IMR-90 (cell line): ENCODE data around the gene ARPC5. TPM values are rescaled to one million over a fixed set of nuclear protein-coding genes. Genes with fewer than 3 reads are reported as not detected.

Source experiments
- ATAC-seq: fragments of 200-7000 bp; cut with Tn5 transposase; 2 replicates; pipeline ENCODE4 v1.9.1; 2020; ENCODE audit warnings: low read depth, mild to moderate bottlenecking, moderate library complexity
- BruUV-seq: library from RNA; stranded (reverse); fragments of 400-500 nt; replicated peaks from 2 replicates; lab custom pipeline; 2021; lab: Mats Ljungman, UMichigan
- CTCF ChIA-PET: fragments of 300-600 bp; formaldehyde crosslinking; extraction: SDS; loops from one replicate; lab custom pipeline; 2021; ENCODE audit warnings: antibody characterized with exemption; lab: Yijun Ruan, JAX
- POLR2A ChIA-PET: fragments of 300-600 bp; sonication (Branson Sonifier 250); formaldehyde crosslinking; loops from one replicate; lab custom pipeline; 2022; ENCODE audit warnings: antibody characterized with exemption; ENCODE audit not compliant: unreplicated experiment; lab: Charles Lee
- DNase-seq: peaks from one replicate; pipeline ENCODE4 v3.0.0; 2013
- H2AFZ ChIP-seq: replicated peaks from 2 replicates; pipeline ENCODE3; 2013; ENCODE audit warnings: low read length, mild to moderate bottlenecking; ENCODE audit not compliant: poor library complexity
- H2AK5ac ChIP-seq: 2 replicates; pipeline ENCODE4 v1.6.1; 2013; ENCODE audit warnings: low read depth, low read length, inconsistent platforms
- H2AK9ac ChIP-seq: replicated peaks from 2 replicates; pipeline ENCODE3; 2013; ENCODE audit warnings: mild to moderate bottlenecking, low read depth, low read length, moderate library complexity; ENCODE audit not compliant: poor library complexity
- H2BK120ac ChIP-seq: 2 replicates; pipeline ENCODE4 v1.6.1; 2013; ENCODE audit warnings: low read depth, low read length, inconsistent platforms
- H2BK15ac ChIP-seq: 3 replicates; pipeline ENCODE4 v1.6.1; 2013; ENCODE audit warnings: low read depth, low read length, inconsistent platforms
- H2BK20ac ChIP-seq: 2 replicates; pipeline ENCODE4 v1.6.1; 2013; ENCODE audit warnings: low read depth, mild to moderate bottlenecking, inconsistent platforms, low read length, moderate library complexity
- H2BK5ac ChIP-seq: 2 replicates; pipeline ENCODE4 v1.6.1; 2013; ENCODE audit warnings: mild to moderate bottlenecking, low read depth, low read length, inconsistent platforms; ENCODE audit not compliant: poor library complexity, severe bottlenecking
- H3K14ac ChIP-seq: replicated peaks from 2 replicates; pipeline ENCODE4 v1.6.1; 2013; ENCODE audit warnings: low read depth, low read length, inconsistent platforms
- H3K18ac ChIP-seq: 2 replicates; pipeline ENCODE4 v1.6.1; 2013; ENCODE audit warnings: low read depth, low read length, control low read depth
- H3K23ac ChIP-seq: 2 replicates; pipeline ENCODE4 v1.6.1; 2013; ENCODE audit warnings: low read depth, low read length, inconsistent platforms
- H3K27ac ChIP-seq: 2 replicates; pipeline ENCODE4 v1.5.1; 2013; ENCODE audit warnings: mild to moderate bottlenecking, control low read depth, low read length; ENCODE audit not compliant: insufficient read depth
- H3K27me3 ChIP-seq: 2 replicates; pipeline ENCODE4 v1.6.1; 2013; ENCODE audit warnings: low read length; ENCODE audit not compliant: control insufficient read depth, insufficient read depth
- H3K36me3 ChIP-seq: 2 replicates; pipeline ENCODE4 v1.6.1; 2013; ENCODE audit warnings: low read length, mixed read lengths; ENCODE audit not compliant: control insufficient read depth, insufficient read depth
- H3K4ac ChIP-seq: 2 replicates; pipeline ENCODE4 v1.6.1; 2013; ENCODE audit warnings: low read depth, low read length, inconsistent platforms
- H3K4me1 ChIP-seq: 2 replicates; pipeline ENCODE4 v1.6.1; 2013; ENCODE audit warnings: low read length, mixed read lengths; ENCODE audit not compliant: control insufficient read depth, insufficient read depth
- H3K4me2 ChIP-seq: 2 replicates; pipeline ENCODE4 v1.6.1; 2013; ENCODE audit warnings: low read depth, mild to moderate bottlenecking, control low read depth, low read length, moderate library complexity
- H3K4me3 ChIP-seq: 2 replicates; pipeline ENCODE4 v1.5.1; 2013; ENCODE audit warnings: low read depth, mild to moderate bottlenecking, control low read depth, low read length, moderate library complexity; ENCODE audit not compliant: insufficient read depth
- H3K56ac ChIP-seq: 2 replicates; pipeline ENCODE4 v1.6.1; 2013; ENCODE audit warnings: low read length, inconsistent platforms; ENCODE audit not compliant: insufficient read depth; ENCODE audit errors: extremely low read depth
- H3K79me1 ChIP-seq, 2 experiments: 2 replicates each; pipeline ENCODE4 v1.6.1; 2013; ENCODE audit warnings: low read length in 2 of 2, inconsistent platforms in 1 of 2, low read depth in 1 of 2
- H3K9ac ChIP-seq: 2 replicates; pipeline ENCODE4 v1.6.1; 2013; ENCODE audit warnings: low read depth, low read length, control low read depth
- H3K9me1 ChIP-seq: 2 replicates; pipeline ENCODE4 v1.6.1; 2013; ENCODE audit warnings: low read length, inconsistent platforms; ENCODE audit not compliant: insufficient read depth
- H3K9me3 ChIP-seq: 2 replicates; pipeline ENCODE4 v1.6.1; 2013; ENCODE audit warnings: low read length; ENCODE audit not compliant: control insufficient read depth, insufficient read depth
- H4K20me1 ChIP-seq: 2 replicates; pipeline ENCODE4 v1.6.1; 2013; ENCODE audit warnings: low read length, inconsistent platforms; ENCODE audit not compliant: insufficient read depth
- H4K5ac ChIP-seq: 2 replicates; pipeline ENCODE4 v1.6.1; 2013; ENCODE audit warnings: mild to moderate bottlenecking, low read depth, low read length, control low read depth
- H4K8ac ChIP-seq, 2 experiments: 2 replicates each; pipeline ENCODE4 v1.6.1; 2013; ENCODE audit warnings: low read depth in 2 of 2, low read length in 2 of 2, control low read depth in 1 of 2, inconsistent platforms in 1 of 2
- H4K91ac ChIP-seq: 2 replicates; pipeline ENCODE4 v1.6.1; 2013; ENCODE audit warnings: low read depth, low read length, inconsistent platforms; ENCODE audit not compliant: insufficient read depth
- CHD1 ChIP-seq: IDR thresholded peaks from 2 replicates; pipeline ENCODE4 v1.6.1; 2012; ENCODE audit warnings: low read depth, low read length, improper control_type of control experiment
- FOS ChIP-seq: fragments of 150-350 bp; IDR thresholded peaks from 2 replicates; pipeline ENCODE4 v1.6.1; 2016; ENCODE audit warnings: low read depth, low read length
- MAFK ChIP-seq: IDR thresholded peaks from 2 replicates; pipeline ENCODE4 v1.6.1; 2012; ENCODE audit warnings: low read depth, low read length, improper control_type of control experiment
- MAZ ChIP-seq: IDR thresholded peaks from 2 replicates; pipeline ENCODE4 v1.6.1; 2012; ENCODE audit warnings: low read depth, mild to moderate bottlenecking, low read length, improper control_type of control experiment, moderate library complexity, borderline replicate concordance
- MXI1 ChIP-seq: IDR thresholded peaks from 2 replicates; pipeline ENCODE4 v1.6.1; 2012; ENCODE audit warnings: low read depth, mild to moderate bottlenecking, low read length, moderate library complexity, borderline replicate concordance
- NFE2L2 ChIP-seq: fragments of 150-350 bp; IDR thresholded peaks from 2 replicates; pipeline ENCODE4 v1.6.1; 2016; ENCODE audit warnings: low read depth, mild to moderate bottlenecking, low read length
- WGBS, 2 experiments: methylation state at CpG; one replicate each; pipeline versions ENCODE4 v1.1.5 to v1.1.7; 2013; ENCODE audit warnings: missing lambda C conversion rate in 2 of 2; ENCODE audit not compliant: insufficient read length in 1 of 2; ENCODE audit errors: extremely low coverage in 2 of 2; 5-methylcytosine and 5-hydroxymethylcytosine counted together
- dilution Hi-C: fragments of 300-500 bp; cut with HindIII; formaldehyde crosslinking; loops from one replicate; pipeline ENCODE4 v1.14.3; 2018; ENCODE audit warnings: low sequenced_read_pairs; ENCODE audit not compliant: unreplicated experiment
- in situ Hi-C: fragments of 300-500 bp; cut with MboI; formaldehyde crosslinking; loops from 3 replicates; pipeline ENCODE4 v1.14.3; 2019; ENCODE audit warnings: low sequenced_read_pairs, inconsistent platforms, mixed read lengths
- intact Hi-C: fragments of 100-400 bp; cut with micrococcal nuclease; formaldehyde crosslinking; loops from 2 replicates; pipeline ENCODE4 v1.10.0; 2022
- polyA plus RNA-seq, 3 experiments: library from polyadenylated mRNA; depleted of rRNA; stranded (reverse); fragments of >200 nt; gene quantifications; 2 replicates each; pipeline ENCODE4 v1.2.3, GENCODE V29; 2012; ENCODE audit warnings: low replicate concordance in 1 of 3
- total RNA-seq: library from RNA; depleted of rRNA; stranded (reverse); fragments of >200 nt; gene quantifications from 2 replicates; pipeline ENCODE4 v1.2.3, GENCODE V29; 2012
- TF ChIP-seq, protein P1 (sequence below): conservative IDR thresholded peaks from 2 replicates; pipeline ENCODE4 v1.5.1; 2012; ENCODE audit warnings: mild to moderate bottlenecking, low read depth, low read length, improper control_type of control experiment
- TF ChIP-seq, protein P2 (sequence below): fragments of 150-350 bp; IDR thresholded peaks from 2 replicates; pipeline ENCODE4 v1.6.1; 2016; ENCODE audit warnings: low read depth, mild to moderate bottlenecking, low read length, moderate library complexity, borderline replicate concordance

ARPC5 gene
- total and polyA plus RNA-seq, 2 of the 4 experiments (the other 2 are of a cell fraction), result 132 to 212 TPM

DNA sequence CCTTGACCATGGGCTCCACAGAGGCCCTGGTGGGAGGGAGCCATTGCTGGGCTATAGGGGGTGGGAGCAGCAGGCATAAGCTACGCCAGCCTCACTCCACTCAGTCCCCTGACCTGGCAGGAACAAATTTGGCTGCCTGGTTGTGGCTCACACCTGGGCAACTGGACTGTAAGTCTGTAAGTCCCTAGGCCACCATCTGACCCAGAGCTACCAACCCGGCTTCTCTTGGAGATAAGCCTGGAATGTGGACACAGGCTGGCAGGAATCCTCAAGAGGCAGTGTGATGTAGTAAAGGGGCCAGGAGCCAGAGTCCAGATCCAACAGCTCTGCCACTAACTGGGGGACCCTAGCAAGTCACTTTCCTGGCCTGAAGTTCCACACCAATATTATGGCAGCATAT lies 56.7 kb downstream of the ARPC5 start:
- Histone ChIP-seq H3K4me2 (no peak overlapping the region), H4K91ac (no peak overlapping the region), H4K20me1 (no peaks in the 10 kb centered on the region), H3K27ac (no peak overlapping the region), H3K9me1 (no peaks in the 10 kb centered on the region), H3K23ac (no peak overlapping the region), H3K79me1 (no peaks in the 10 kb centered on the region), H2AK5ac (no peak overlapping the region), H3K9ac (no peak overlapping the region), H3K14ac (no peak overlapping the region), H2AK9ac (no peak overlapping the region), H2BK20ac (no peak overlapping the region), H2BK120ac (no peak overlapping the region), H3K56ac (no peak overlapping the region), H2BK5ac (no peak overlapping the region), H3K4me3 (no peak overlapping the region), H3K9me3 (no peaks in the 10 kb centered on the region), H2AFZ (no peak overlapping the region), H4K8ac (no peak overlapping the region), H2BK15ac (no peak overlapping the region), H3K18ac (no peak overlapping the region), H3K27me3 (peaks cover 6% of the 10 kb centered on the region), H4K5ac (no peak overlapping the region), H3K4me1 (0 out of 2 replicates have a peak, but pooled peaks cover 3% of the 10 kb centered on the region), H3K4ac (no peak overlapping the region), H3K36me3 (no peaks in the 10 kb centered on the region)
- ChIA-PET POLR2A (no interaction called here), CTCF (no interaction called here)
- WGBS, 2 experiments, result no CpG with 5 or more reads among the region's 2 CpGs
- dilution Hi-C loops (no loop called here), in situ Hi-C loops (no loop called here), intact Hi-C loops (no loop called here)
- ATAC-seq (no peak), DNase-seq (no peak)
- TF ChIP-seq NFE2L2 (no peak), MAFK (no peak), MAZ (no peak), FOS (no peak), CHD1 (no peak), MXI1 (no peak)
- TF ChIP-seq, protein P1, sequence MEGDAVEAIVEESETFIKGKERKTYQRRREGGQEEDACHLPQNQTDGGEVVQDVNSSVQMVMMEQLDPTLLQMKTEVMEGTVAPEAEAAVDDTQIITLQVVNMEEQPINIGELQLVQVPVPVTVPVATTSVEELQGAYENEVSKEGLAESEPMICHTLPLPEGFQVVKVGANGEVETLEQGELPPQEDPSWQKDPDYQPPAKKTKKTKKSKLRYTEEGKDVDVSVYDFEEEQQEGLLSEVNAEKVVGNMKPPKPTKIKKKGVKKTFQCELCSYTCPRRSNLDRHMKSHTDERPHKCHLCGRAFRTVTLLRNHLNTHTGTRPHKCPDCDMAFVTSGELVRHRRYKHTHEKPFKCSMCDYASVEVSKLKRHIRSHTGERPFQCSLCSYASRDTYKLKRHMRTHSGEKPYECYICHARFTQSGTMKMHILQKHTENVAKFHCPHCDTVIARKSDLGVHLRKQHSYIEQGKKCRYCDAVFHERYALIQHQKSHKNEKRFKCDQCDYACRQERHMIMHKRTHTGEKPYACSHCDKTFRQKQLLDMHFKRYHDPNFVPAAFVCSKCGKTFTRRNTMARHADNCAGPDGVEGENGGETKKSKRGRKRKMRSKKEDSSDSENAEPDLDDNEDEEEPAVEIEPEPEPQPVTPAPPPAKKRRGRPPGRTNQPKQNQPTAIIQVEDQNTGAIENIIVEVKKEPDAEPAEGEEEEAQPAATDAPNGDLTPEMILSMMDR, result no peak
- TF ChIP-seq, protein P2, sequence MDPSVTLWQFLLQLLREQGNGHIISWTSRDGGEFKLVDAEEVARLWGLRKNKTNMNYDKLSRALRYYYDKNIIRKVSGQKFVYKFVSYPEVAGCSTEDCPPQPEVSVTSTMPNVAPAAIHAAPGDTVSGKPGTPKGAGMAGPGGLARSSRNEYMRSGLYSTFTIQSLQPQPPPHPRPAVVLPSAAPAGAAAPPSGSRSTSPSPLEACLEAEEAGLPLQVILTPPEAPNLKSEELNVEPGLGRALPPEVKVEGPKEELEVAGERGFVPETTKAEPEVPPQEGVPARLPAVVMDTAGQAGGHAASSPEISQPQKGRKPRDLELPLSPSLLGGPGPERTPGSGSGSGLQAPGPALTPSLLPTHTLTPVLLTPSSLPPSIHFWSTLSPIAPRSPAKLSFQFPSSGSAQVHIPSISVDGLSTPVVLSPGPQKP, result no peak
- BruUV-seq, result no TSS peak
